H1 (cell line): ENCODE measurements around the gene AMHR2. TPM values are rescaled to one million over a fixed set of nuclear protein-coding genes. Genes with fewer than 3 reads are reported as not detected.

Experiments used
- CTCF ChIA-PET: fragments of 300-600 bp; sonication (Branson Sonifier 250); formaldehyde crosslinking; loops from one replicate; lab custom pipeline; 2021; ENCODE audit not compliant: partially characterized antibody; lab: Charles Lee
- POLR2A ChIA-PET: fragments of 300-600 bp; sonication (Branson Sonifier 250); formaldehyde crosslinking; loops from one replicate; lab custom pipeline; 2021; ENCODE audit warnings: inconsistent platforms; ENCODE audit not compliant: partially characterized antibody; lab: Charles Lee
- DNase-seq, 2 experiments: peaks; one replicate each; pipeline versions ENCODE4 v3.0.0 to v3.0.0-alpha.2; 2010 to 2022; ENCODE audit warnings: low spot score in 2 of 2, low read depth in 1 of 2, mixed read lengths in 1 of 2
- FAIRE-seq: peaks from 2 replicates; lab custom pipeline; 2011; peaks lifted over from hg19 to GRCh38; lab: Jason Lieb, UNC
- H2AFZ ChIP-seq: 2 replicates; pipeline ENCODE4 v1.8.1; 2012; ENCODE audit warnings: low read length, inconsistent platforms
- H2AK5ac ChIP-seq: 2 replicates; pipeline ENCODE4 v1.6.1; 2013; ENCODE audit warnings: low read depth, low read length
- H2BK120ac ChIP-seq: replicated peaks from 2 replicates; pipeline ENCODE3; 2013; ENCODE audit warnings: low read depth, low read length, inconsistent platforms
- H2BK12ac ChIP-seq: 2 replicates; pipeline ENCODE4 v1.6.1; 2013; ENCODE audit warnings: low read depth, low read length
- H2BK15ac ChIP-seq: 2 replicates; pipeline ENCODE4 v1.6.1; 2013; ENCODE audit warnings: low read length
- H2BK20ac ChIP-seq: 2 replicates; pipeline ENCODE4 v1.6.1; 2013; ENCODE audit warnings: low read length
- H2BK5ac ChIP-seq: 2 replicates; pipeline ENCODE4 v1.6.1; 2013; ENCODE audit warnings: low read depth, low read length
- H3K14ac ChIP-seq: 2 replicates; pipeline ENCODE4 v1.6.1; 2013; ENCODE audit warnings: inconsistent platforms; ENCODE audit not compliant: insufficient read length
- H3K18ac ChIP-seq: 2 replicates; pipeline ENCODE4 v1.6.1; 2013; ENCODE audit warnings: low read length; ENCODE audit errors: extremely low read depth
- H3K23ac ChIP-seq: 2 replicates; pipeline ENCODE4 v1.6.1; 2013; ENCODE audit warnings: inconsistent platforms; ENCODE audit not compliant: insufficient read length
- H3K23me2 ChIP-seq: 2 replicates; pipeline ENCODE4 v1.6.1; 2013; ENCODE audit warnings: low read depth, low read length
- H3K27ac ChIP-seq: 2 replicates; pipeline ENCODE4 v1.6.1; 2011; ENCODE audit warnings: low read depth, low read length, inconsistent platforms
- H3K27me3 ChIP-seq, 4 experiments: replicated peaks in 1 of 4; 1 replicate in 1 of 4; 2 replicates in 3 of 4; pipeline versions ENCODE4 v1.6.1 to v1.8.1; 2011 to 2013; ENCODE audit warnings: low read length in 3 of 4, mild to moderate bottlenecking in 3 of 4, inconsistent platforms in 2 of 4, mixed read lengths in 2 of 4, moderate library complexity in 1 of 4; ENCODE audit not compliant: control insufficient read depth in 3 of 4, insufficient read depth in 3 of 4; ENCODE audit errors: extremely low read depth in 1 of 4
- H3K36me3 ChIP-seq, 4 experiments: 2 replicates each; pipeline versions ENCODE4 v1.6.1 to v1.8.1; 2011 to 2013; ENCODE audit warnings: mild to moderate bottlenecking in 4 of 4, low read length in 3 of 4, moderate library complexity in 2 of 4, control low read depth in 1 of 4, inconsistent platforms in 1 of 4; ENCODE audit not compliant: insufficient read depth in 4 of 4, control insufficient read depth in 2 of 4
- H3K4ac ChIP-seq: replicated peaks from 2 replicates; pipeline ENCODE3; 2013; ENCODE audit warnings: low read length, low read depth, mixed read lengths, inconsistent platforms; ENCODE audit not compliant: insufficient read length
- H3K4me1 ChIP-seq, 4 experiments: replicated peaks in 1 of 4; 1 replicate in 1 of 4; 2 replicates in 3 of 4; pipeline versions ENCODE4 v1.6.1 to v1.8.1; 2011 to 2013; ENCODE audit warnings: low read length in 3 of 4, inconsistent platforms in 2 of 4, mixed read lengths in 1 of 4; ENCODE audit not compliant: insufficient read depth in 4 of 4, control insufficient read depth in 3 of 4
- H3K4me2 ChIP-seq, 2 experiments: 2 replicates each; pipeline versions ENCODE4 v1.6.1 to v1.8.1; 2011 to 2013; ENCODE audit warnings: low read depth in 2 of 2, low read length in 2 of 2, control low read depth in 1 of 2, inconsistent platforms in 1 of 2, mild to moderate bottlenecking in 1 of 2; ENCODE audit not compliant: insufficient read depth in 1 of 2
- H3K4me3 ChIP-seq, 4 experiments: fragments of 200-600, 300-600 bp in 1 of 4; sonication (generic), shearing (Covaris generic), sonication (Bioruptor Twin) in 1 of 4; 2 replicates each; pipeline versions ENCODE4 v1.5.1 to v1.8.1; 2011 to 2016; ENCODE audit warnings: low read length in 4 of 4, low read depth in 3 of 4, control low read depth in 2 of 4, inconsistent platforms in 2 of 4, mild to moderate bottlenecking in 2 of 4, mixed read lengths in 1 of 4, moderate library complexity in 1 of 4; ENCODE audit not compliant: insufficient read depth in 2 of 4; ENCODE audit errors: extremely low read depth in 1 of 4
- H3K56ac ChIP-seq: replicated peaks from 2 replicates; pipeline ENCODE3; 2013; ENCODE audit warnings: low read depth, mild to moderate bottlenecking, mixed read lengths, low read length, inconsistent platforms; ENCODE audit not compliant: insufficient read length
- H3K79me1 ChIP-seq: 2 replicates; pipeline ENCODE4 v1.6.1; 2013; ENCODE audit warnings: low read depth, low read length, control low read depth
- H3K79me2 ChIP-seq, 2 experiments: 2 replicates each; pipeline versions ENCODE4 v1.6.1 to v1.8.1; 2012 to 2013; ENCODE audit warnings: low read length in 2 of 2, mild to moderate bottlenecking in 2 of 2, inconsistent platforms in 1 of 2; ENCODE audit not compliant: insufficient read depth in 2 of 2, control insufficient read depth in 1 of 2
- H3K9ac ChIP-seq, 4 experiments: replicated peaks in 1 of 4; 1 replicate in 1 of 4; 2 replicates in 3 of 4; pipeline versions ENCODE4 v1.6.1 to v1.8.1; 2011 to 2013; ENCODE audit warnings: low read depth in 3 of 4, low read length in 3 of 4, control low read depth in 2 of 4, mild to moderate bottlenecking in 2 of 4, moderate library complexity in 2 of 4, inconsistent platforms in 1 of 4; ENCODE audit errors: extremely low read depth in 1 of 4
- H3K9me3 ChIP-seq, 2 experiments: 2 replicates each; pipeline versions ENCODE4 v1.6.1 to v1.8.1; 2012 to 2013; ENCODE audit warnings: mild to moderate bottlenecking in 2 of 2, moderate library complexity in 2 of 2, control low read depth in 1 of 2, inconsistent platforms in 1 of 2, low read depth in 1 of 2, low read length in 1 of 2, mixed read lengths in 1 of 2; ENCODE audit not compliant: insufficient read depth in 2 of 2
- H4K20me1 ChIP-seq, 2 experiments: replicated peaks in 1 of 2; 2 replicates each; pipeline versions ENCODE3 to v1.8.1; 2011 to 2013; ENCODE audit warnings: inconsistent platforms in 2 of 2, low read length in 2 of 2, mild to moderate bottlenecking in 1 of 2; ENCODE audit not compliant: insufficient read depth in 2 of 2, control insufficient read depth in 1 of 2
- H4K5ac ChIP-seq: 2 replicates; pipeline ENCODE4 v1.6.1; 2013; ENCODE audit warnings: low read length, low read depth, mixed read lengths, inconsistent platforms; ENCODE audit not compliant: insufficient read length
- H4K8ac ChIP-seq: 2 replicates; pipeline ENCODE4 v1.8.0; 2013; ENCODE audit warnings: mild to moderate bottlenecking, moderate library complexity, low read length, inconsistent platforms; ENCODE audit not compliant: insufficient read depth; ENCODE audit errors: extremely low read depth
- H4K91ac ChIP-seq: replicated peaks from 2 replicates; pipeline ENCODE3; 2013; ENCODE audit warnings: low read length, mixed read lengths, inconsistent platforms; ENCODE audit not compliant: insufficient read length
- BCL11A ChIP-seq, 2 experiments: IDR thresholded peaks; one replicate each; pipeline ENCODE4 v1.6.1; 2011; ENCODE audit warnings: low read depth in 2 of 2, low read length in 2 of 2, mild to moderate bottlenecking in 2 of 2
- CTCF ChIP-seq, 3 experiments: IDR thresholded peaks; 1 replicate in 2 of 3; 2 replicates in 1 of 3; pipeline versions ENCODE4 v1.5.1 to v1.6.1; 2011; ENCODE audit warnings: low read length in 3 of 3, mild to moderate bottlenecking in 3 of 3, inconsistent platforms in 2 of 3, low read depth in 1 of 3, moderate library complexity in 1 of 3; ENCODE audit not compliant: insufficient read depth in 1 of 3; ENCODE audit errors: control extremely low read depth in 1 of 3
- KDM1A ChIP-seq: fragments of 200-600, 300-600 bp; sonication (generic); IDR thresholded peaks from 2 replicates; pipeline ENCODE4 v1.7.1; 2016; ENCODE audit warnings: mild to moderate bottlenecking, low read length, borderline replicate concordance
- POLR2A ChIP-seq, 2 experiments: IDR thresholded peaks; 1 replicate in 1 of 2; 2 replicates in 1 of 2; pipeline ENCODE4 v1.6.1; 2011; ENCODE audit warnings: low read depth in 2 of 2, low read length in 2 of 2, mild to moderate bottlenecking in 2 of 2; ENCODE audit errors: control extremely low read depth in 1 of 2
- POLR2AphosphoS5 ChIP-seq: IDR thresholded peaks from 2 replicates; pipeline ENCODE4 v1.6.1; 2011; ENCODE audit warnings: low read depth, low read length
- RAD21 ChIP-seq, 2 experiments: IDR thresholded peaks in 1 of 2; conservative IDR thresholded peaks in 1 of 2; 2 replicates each; pipeline ENCODE4 v1.6.1; 2011; ENCODE audit warnings: low read depth in 2 of 2, low read length in 2 of 2, improper control_type of control experiment in 1 of 2, inconsistent platforms in 1 of 2, mild to moderate bottlenecking in 1 of 2, moderate library complexity in 1 of 2
- SIN3A ChIP-seq, 2 experiments: IDR thresholded peaks in 1 of 2; conservative IDR thresholded peaks in 1 of 2; 2 replicates each; pipeline ENCODE4 v1.6.1; 2011 to 2012; ENCODE audit warnings: low read length in 2 of 2, improper control_type of control experiment in 1 of 2, low read depth in 1 of 2, mild to moderate bottlenecking in 1 of 2
- WGBS, 2 experiments: shearing (Covaris generic) in 1 of 2; methylation state at CpG; one replicate each; pipeline versions ENCODE4 v1.1.6 to v1.1.7; 2013 to 2015; ENCODE audit warnings: low lambda C conversion rate in 2 of 2, mixed read lengths in 2 of 2, inconsistent platforms in 1 of 2, low coverage in 1 of 2, missing lambda C conversion rate in 1 of 2; ENCODE audit not compliant: insufficient replicate concordance in 2 of 2, insufficient coverage in 1 of 2, insufficient read length in 1 of 2; ENCODE audit errors: extremely low coverage in 1 of 2, missing lambda C conversion rate in 1 of 2; 5-methylcytosine and 5-hydroxymethylcytosine counted together
- polyA plus RNA-seq, 7 experiments: library from polyadenylated mRNA; depleted of rRNA in 3 of 7; stranded (reverse) in 5 of 7; unstranded in 2 of 7; fragments of >200 nt in 5 of 7; fragments of 200-250 nt in 2 of 7; gene quantifications; 1 replicate in 5 of 7; 2 replicates in 1 of 7; 4 replicates in 1 of 7; pipeline versions ENCODE4 v1.2.1 to v1.2.3, GENCODE V29; 2011 to 2013; ENCODE audit warnings: missing spikeins in 2 of 7, mixed read lengths in 2 of 7
- total RNA-seq: library from RNA; stranded (reverse); fragmentation: NEBNext Ultra II Directional; extraction: Animal tissue kit (Norgen Biotek cat#: 25700); gene quantifications from 2 replicates; pipeline ENCODE4 v1.2.1, GENCODE V29; 2021

The AMHR2 gene
- total and polyA plus RNA-seq, 2 of the 8 experiments (the other 6 are each of a cell fraction or from before 2014, with no cell fraction given) = 0.29 to 0.35 TPM

DNA sequence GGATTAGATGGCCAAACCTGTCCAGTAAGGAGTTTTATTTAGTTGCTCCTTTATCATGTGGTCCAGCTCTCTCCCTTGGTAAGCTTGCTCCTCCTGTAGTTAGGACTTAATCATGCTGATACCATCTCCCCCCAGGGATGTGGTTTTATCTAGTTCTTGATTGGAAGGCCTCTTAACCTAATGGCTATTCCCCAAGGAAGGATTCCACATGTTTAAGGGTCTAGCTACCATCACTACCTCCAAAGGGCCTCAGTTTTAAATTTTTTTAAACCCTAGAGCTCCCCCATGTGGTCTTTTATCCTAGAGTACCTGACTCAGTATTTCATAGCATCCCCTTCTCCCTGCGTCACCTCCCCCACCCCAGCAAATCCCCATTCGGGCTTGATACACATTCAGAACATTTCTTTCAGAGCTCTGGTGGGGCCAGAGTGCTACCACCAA lies 53.1 kb downstream of the AMHR2 start:
- H3K9ac ChIP-seq = no peak overlapping the region
- 78% methylated on average over 2 of the region's 2 CpGs; no CpG with 5 or more reads in 1 of the 2 experiments for WGBS, 2 experiments
- no peak overlapping the region for H4K8ac ChIP-seq
- no peak overlapping the region for H2BK12ac ChIP-seq
- peaks cover 0 to 9% (median 1%) of the 10 kb centered on the region in 4 experiments; a peak in 3 of 7 replicates for H3K4me1 ChIP-seq
- no peak overlapping the region for H3K27ac ChIP-seq
- TF ChIP-seq SIN3A (conservative IDR thresholded peaks at IDR 0.05 in 1 of 2, IDR thresholded peaks at IDR 0.05 in 1 of 2; ENCODE audit: low read depth in 1 of 2, low read length in 2 of 2) (no peak), RAD21 (IDR thresholded peaks at IDR 0.05 in 1 of 2, conservative IDR thresholded peaks at IDR 0.05 in 1 of 2; ENCODE audit: low read depth in 2 of 2, low read length in 2 of 2) (peak in 1 of 2 experiments; percentile 35; a peak in 1 of 4 replicates), POLR2A (IDR thresholded peaks at IDR 0.05; ENCODE audit: control extremely low read depth in 1 of 2, low read depth in 2 of 2, low read length in 2 of 2) (peak; percentile 42 to 71; a peak in 2 of 3 replicates), POLR2AphosphoS5 (0 out of 2 replicates have a peak, but pooled peaks have one; percentile 6), KDM1A (no peak), BCL11A (IDR thresholded peaks at IDR 0.05; ENCODE audit: low read depth in 2 of 2, low read length in 2 of 2) (no peak), CTCF (IDR thresholded peaks at IDR 0.05; ENCODE audit: control extremely low read depth in 1 of 3, insufficient read depth in 1 of 3, low read depth in 1 of 3, low read length in 3 of 3) (peak in 2 of 3 experiments; percentile 37 to 47; a peak in 2 of 4 replicates)
- H4K5ac ChIP-seq = no peak overlapping the region
- H2BK120ac ChIP-seq = no peak overlapping the region
- H3K23ac ChIP-seq = no peak overlapping the region
- H3K9me3 ChIP-seq = no peaks in the 10 kb centered on the region
- H4K20me1 ChIP-seq = peaks cover 26 to 27% of the 10 kb centered on the region in 2 experiments
- H3K18ac ChIP-seq = no peak overlapping the region
- H3K27me3 ChIP-seq = no peaks in the 10 kb centered on the region
- H3K56ac ChIP-seq = no peak overlapping the region
- peaks cover 43 to 96% (median 81%) of the 10 kb centered on the region in 4 experiments for H3K36me3 ChIP-seq
- H2BK5ac ChIP-seq = no peak overlapping the region
- H4K91ac ChIP-seq = no peak overlapping the region
- no peak overlapping the region for H3K4ac ChIP-seq
- ChIA-PET POLR2A (interaction anchor here (0.9 to 67.0 kb wide), 6 partner anchors 9 to 173 kb away, joined by 3 to 3397 read pairs (median 6); partner anchors contain the start of genes AAAS, MAP3K12, NPFF and PCBP2), CTCF (interaction anchor here (0.6 to 9.0 kb wide), 21 partner anchors 9 to 554 kb away, joined by 3 to 105 read pairs (median 7); partner anchors contain the start of genes AAAS, MAP3K12 and NPFF)
- no peak overlapping the region for H3K4me3 ChIP-seq
- H3K4me2 ChIP-seq = no peak overlapping the region
- no peaks in the 10 kb centered on the region for H3K23me2 ChIP-seq
- H3K14ac ChIP-seq = no peak overlapping the region
- DNase-seq = no peak
- H3K79me1 ChIP-seq = no peaks in the 10 kb centered on the region; the same call in 1 of the 2 replicates
- peaks cover 0 to 32% of the 10 kb centered on the region in 2 experiments; a peak in 2 of 4 replicates for H3K79me2 ChIP-seq
- no peak for FAIRE-seq
- H2AFZ ChIP-seq = no peak overlapping the region
- H2BK20ac ChIP-seq = no peak overlapping the region
- H2BK15ac ChIP-seq = no peak overlapping the region
- H2AK5ac ChIP-seq = no peak overlapping the region
